HepG2 (cell line): Measurements from ENCODE around the gene SPATS2.

Source experiments
- EP300 ChIP-seq, 3 experiments: sonication (generic) in 1 of 3; formaldehyde crosslinking in 1 of 3; IDR thresholded peaks; 2 replicates each; pipeline versions ENCODE4 v1.5.1 to v1.6.1; 2011 to 2020; ENCODE audit warnings: low read depth in 2 of 3, low read length in 2 of 3, borderline replicate concordance in 1 of 3, improper control_type of control experiment in 1 of 3, mild to moderate bottlenecking in 1 of 3, missing genetic modification reagents in 1 of 3, moderate library complexity in 1 of 3
- KDM3A ChIP-seq: IDR thresholded peaks from 2 replicates; pipeline ENCODE4 v1.6.1; 2018; ENCODE audit warnings: low read depth, missing compliant biosample characterization
- PTBP1 ChIP-seq: fragments of 200-400 bp; formaldehyde crosslinking; IDR thresholded peaks from 2 replicates; pipeline ENCODE4 v1.6.1; 2018; ENCODE audit warnings: low read length, low read depth; ENCODE audit not compliant: poor library complexity, severe bottlenecking
- SIN3A ChIP-seq: IDR thresholded peaks from 2 replicates; pipeline ENCODE4 v1.6.1; 2011; ENCODE audit warnings: low read depth, mild to moderate bottlenecking, control low read depth, low read length, borderline replicate concordance
- TAF1 ChIP-seq: sonication (generic); formaldehyde crosslinking; IDR thresholded peaks from 2 replicates; pipeline ENCODE4 v1.4.0; 2020; ENCODE audit warnings: missing genetic modification reagents
- TARDBP ChIP-seq: sonication (generic); formaldehyde crosslinking; IDR thresholded peaks from 2 replicates; pipeline ENCODE4 v1.8.0; 2022; ENCODE audit warnings: mild to moderate bottlenecking, missing genetic modification reagents
- ZNF850 ChIP-seq: sonication (generic); formaldehyde crosslinking; conservative IDR thresholded peaks from 2 replicates; pipeline ENCODE4 v1.9.0; 2021; ENCODE audit warnings: mild to moderate bottlenecking, missing genetic modification reagents
- TF ChIP-seq, protein P1 (sequence below): IDR thresholded peaks from 2 replicates; pipeline ENCODE4 v1.6.1; 2016; ENCODE audit warnings: control low read depth
- TF ChIP-seq, protein P2 (sequence below): sonication (generic); formaldehyde crosslinking; IDR thresholded peaks from 2 replicates; pipeline ENCODE4 v1.4.0; 2020; ENCODE audit warnings: missing genetic modification reagents
- TF ChIP-seq, protein P3 (sequence below): sonication (generic); formaldehyde crosslinking; IDR thresholded peaks from 2 replicates; pipeline ENCODE4 v1.4.0; 2020; ENCODE audit warnings: missing genetic modification reagents, mild to moderate bottlenecking, borderline replicate concordance
- TF ChIP-seq, protein P4 (sequence below): sonication (generic); formaldehyde crosslinking; IDR thresholded peaks from 2 replicates; pipeline ENCODE4 v1.5.0; 2020; ENCODE audit warnings: mild to moderate bottlenecking, missing genetic modification reagents, moderate library complexity
- TF ChIP-seq, protein P5 (sequence below): sonication (generic); formaldehyde crosslinking; IDR thresholded peaks from 2 replicates; pipeline ENCODE4 v1.8.1; 2022; ENCODE audit warnings: low read depth, mild to moderate bottlenecking, missing genetic modification reagents

DNA sequence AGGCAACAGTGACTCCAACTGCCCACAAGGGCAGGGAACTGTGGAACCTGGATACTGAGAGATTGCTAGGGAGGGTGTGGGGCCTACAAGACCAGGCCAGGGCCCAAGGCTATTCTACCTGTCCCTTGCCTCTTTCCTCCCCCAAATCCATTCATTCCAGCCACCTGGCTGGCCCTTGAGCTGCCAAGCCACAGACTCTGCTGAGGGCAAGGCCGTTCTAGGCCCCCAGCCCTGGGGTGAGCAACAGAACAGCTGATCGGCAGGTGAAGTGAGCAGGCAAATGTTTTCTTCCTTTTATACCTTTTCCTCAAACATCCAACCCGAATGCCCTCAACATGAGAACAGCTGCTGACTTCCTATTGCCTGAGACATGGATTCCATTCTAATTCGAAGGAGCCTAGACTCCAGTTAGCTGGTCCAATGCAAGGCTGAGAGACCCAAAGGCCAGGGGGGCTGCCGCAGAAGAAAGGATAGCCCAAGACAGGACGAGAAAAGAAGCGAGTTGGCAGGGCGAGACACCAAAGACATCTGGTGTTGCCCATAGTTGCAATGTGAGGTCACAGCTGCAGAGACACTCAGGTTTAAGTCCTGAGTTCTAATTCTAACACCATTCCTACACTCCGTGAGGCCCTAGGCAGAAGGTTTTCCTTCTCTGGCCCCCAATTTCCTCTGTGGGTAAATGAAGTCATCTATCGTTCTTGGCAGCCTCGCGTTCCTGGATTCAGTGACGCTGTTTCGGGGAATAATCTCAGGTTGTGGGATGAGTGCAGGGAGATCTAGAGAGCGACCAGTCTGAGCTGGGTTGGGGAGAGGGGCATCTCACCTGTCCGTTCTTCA lies 31.9 kb upstream of the SPATS2 start:
- TF ChIP-seq TARDBP (no peak), EP300 (IDR thresholded peaks at IDR 0.05; ENCODE audit: low read depth in 2 of 2, low read length in 2 of 2) (no peak), EP300 (CRISPR knock-in tag; IDR thresholded peaks at IDR 0.05; ENCODE audit: borderline replicate concordance) (no peak), TAF1 (no peak), PTBP1 (no peak), ZNF850 (CRISPR knock-in tag) (no peak), SIN3A (no peak), KDM3A (no peak)
- TF ChIP-seq, protein P1, sequence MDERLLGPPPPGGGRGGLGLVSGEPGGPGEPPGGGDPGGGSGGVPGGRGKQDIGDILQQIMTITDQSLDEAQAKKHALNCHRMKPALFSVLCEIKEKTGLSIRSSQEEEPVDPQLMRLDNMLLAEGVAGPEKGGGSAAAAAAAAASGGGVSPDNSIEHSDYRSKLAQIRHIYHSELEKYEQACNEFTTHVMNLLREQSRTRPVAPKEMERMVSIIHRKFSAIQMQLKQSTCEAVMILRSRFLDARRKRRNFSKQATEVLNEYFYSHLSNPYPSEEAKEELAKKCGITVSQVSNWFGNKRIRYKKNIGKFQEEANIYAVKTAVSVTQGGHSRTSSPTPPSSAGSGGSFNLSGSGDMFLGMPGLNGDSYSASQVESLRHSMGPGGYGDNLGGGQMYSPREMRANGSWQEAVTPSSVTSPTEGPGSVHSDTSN (CRISPR knock-in tag): no peak
- TF ChIP-seq, protein P2, sequence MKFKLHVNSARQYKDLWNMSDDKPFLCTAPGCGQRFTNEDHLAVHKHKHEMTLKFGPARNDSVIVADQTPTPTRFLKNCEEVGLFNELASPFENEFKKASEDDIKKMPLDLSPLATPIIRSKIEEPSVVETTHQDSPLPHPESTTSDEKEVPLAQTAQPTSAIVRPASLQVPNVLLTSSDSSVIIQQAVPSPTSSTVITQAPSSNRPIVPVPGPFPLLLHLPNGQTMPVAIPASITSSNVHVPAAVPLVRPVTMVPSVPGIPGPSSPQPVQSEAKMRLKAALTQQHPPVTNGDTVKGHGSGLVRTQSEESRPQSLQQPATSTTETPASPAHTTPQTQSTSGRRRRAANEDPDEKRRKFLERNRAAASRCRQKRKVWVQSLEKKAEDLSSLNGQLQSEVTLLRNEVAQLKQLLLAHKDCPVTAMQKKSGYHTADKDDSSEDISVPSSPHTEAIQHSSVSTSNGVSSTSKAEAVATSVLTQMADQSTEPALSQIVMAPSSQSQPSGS (CRISPR knock-in tag): no peak
- TF ChIP-seq, protein P3, sequence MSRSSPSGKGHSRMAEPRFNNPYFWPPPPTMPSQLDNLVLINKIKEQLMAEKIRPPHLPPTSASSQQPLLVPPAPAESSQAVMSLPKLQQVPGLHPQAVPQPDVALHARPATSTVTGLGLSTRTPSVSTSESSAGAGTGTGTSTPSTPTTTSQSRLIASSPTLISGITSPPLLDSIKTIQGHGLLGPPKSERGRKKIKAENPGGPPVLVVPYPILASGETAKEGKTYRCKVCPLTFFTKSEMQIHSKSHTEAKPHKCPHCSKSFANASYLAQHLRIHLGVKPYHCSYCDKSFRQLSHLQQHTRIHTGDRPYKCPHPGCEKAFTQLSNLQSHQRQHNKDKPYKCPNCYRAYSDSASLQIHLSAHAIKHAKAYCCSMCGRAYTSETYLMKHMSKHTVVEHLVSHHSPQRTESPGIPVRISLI (CRISPR knock-in tag): no peak
- TF ChIP-seq, protein P4, sequence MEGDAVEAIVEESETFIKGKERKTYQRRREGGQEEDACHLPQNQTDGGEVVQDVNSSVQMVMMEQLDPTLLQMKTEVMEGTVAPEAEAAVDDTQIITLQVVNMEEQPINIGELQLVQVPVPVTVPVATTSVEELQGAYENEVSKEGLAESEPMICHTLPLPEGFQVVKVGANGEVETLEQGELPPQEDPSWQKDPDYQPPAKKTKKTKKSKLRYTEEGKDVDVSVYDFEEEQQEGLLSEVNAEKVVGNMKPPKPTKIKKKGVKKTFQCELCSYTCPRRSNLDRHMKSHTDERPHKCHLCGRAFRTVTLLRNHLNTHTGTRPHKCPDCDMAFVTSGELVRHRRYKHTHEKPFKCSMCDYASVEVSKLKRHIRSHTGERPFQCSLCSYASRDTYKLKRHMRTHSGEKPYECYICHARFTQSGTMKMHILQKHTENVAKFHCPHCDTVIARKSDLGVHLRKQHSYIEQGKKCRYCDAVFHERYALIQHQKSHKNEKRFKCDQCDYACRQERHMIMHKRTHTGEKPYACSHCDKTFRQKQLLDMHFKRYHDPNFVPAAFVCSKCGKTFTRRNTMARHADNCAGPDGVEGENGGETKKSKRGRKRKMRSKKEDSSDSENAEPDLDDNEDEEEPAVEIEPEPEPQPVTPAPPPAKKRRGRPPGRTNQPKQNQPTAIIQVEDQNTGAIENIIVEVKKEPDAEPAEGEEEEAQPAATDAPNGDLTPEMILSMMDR (CRISPR knock-in tag): no peak
- TF ChIP-seq, protein P5, sequence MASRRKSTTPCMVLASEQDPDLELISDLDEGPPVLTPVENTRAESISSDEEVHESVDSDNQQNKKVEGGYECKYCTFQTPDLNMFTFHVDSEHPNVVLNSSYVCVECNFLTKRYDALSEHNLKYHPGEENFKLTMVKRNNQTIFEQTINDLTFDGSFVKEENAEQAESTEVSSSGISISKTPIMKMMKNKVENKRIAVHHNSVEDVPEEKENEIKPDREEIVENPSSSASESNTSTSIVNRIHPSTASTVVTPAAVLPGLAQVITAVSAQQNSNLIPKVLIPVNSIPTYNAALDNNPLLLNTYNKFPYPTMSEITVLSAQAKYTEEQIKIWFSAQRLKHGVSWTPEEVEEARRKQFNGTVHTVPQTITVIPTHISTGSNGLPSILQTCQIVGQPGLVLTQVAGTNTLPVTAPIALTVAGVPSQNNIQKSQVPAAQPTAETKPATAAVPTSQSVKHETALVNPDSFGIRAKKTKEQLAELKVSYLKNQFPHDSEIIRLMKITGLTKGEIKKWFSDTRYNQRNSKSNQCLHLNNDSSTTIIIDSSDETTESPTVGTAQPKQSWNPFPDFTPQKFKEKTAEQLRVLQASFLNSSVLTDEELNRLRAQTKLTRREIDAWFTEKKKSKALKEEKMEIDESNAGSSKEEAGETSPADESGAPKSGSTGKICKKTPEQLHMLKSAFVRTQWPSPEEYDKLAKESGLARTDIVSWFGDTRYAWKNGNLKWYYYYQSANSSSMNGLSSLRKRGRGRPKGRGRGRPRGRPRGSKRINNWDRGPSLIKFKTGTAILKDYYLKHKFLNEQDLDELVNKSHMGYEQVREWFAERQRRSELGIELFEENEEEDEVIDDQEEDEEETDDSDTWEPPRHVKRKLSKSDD (CRISPR knock-in tag): no peak
